Suppressor macrophage treated with lipopolysaccharide for 1 hour (primary cell): ENCODE measurements around the gene GPRIN3.
A peak's percentile ranks its signal among the peaks of the same experiment; 100 is the strongest.
"Not testable (repeated sequence)": the region's sequence is repeated elsewhere in the genome, so short reads cannot be mapped to it uniquely, and the experiment has no call there.

Source experiments
- DNase-seq, 3 donors: peaks; one replicate each; pipeline ENCODE4 v3.0.0-alpha.2; 2020 to 2022

Gene GPRIN3

GRCh38 chr4:89311433-89311832 lies 3.8 kb upstream of the GPRIN3 start:
- no peak for DNase-seq

- not testable (repeated sequence) for DNase-seq
Observed at GRCh38 chr4:89309154-89309553, 1.6 kb upstream of the GPRIN3 start.

- DNase-seq, result no peak
Observed at GRCh38 chr4:89308161-89308500, 531 bp upstream of the GPRIN3 start.

- no peak for DNase-seq
Observed at GRCh38 chr4:89307178-89307445, 488 bp downstream of the GPRIN3 start.

- DNase-seq, result no peak
Observed at GRCh38 chr4:89306486-89307177, 968 bp downstream of the GPRIN3 start.

- DNase-seq, result peak; percentile 58 to 81 (median 78)
Observed at GRCh38 chr4:89305712-89306437, 1.7 kb downstream of the GPRIN3 start.

GRCh38 chr4:89305028-89305427 lies 2.6 kb downstream of the GPRIN3 start:
- no peak for DNase-seq

GRCh38 chr4:89303814-89304388 lies 3.7 kb downstream of the GPRIN3 start:
- DNase-seq, result peak in 1 of 3 donors; percentile 46

GRCh38 chr4:89303177-89303576 lies 4.4 kb downstream of the GPRIN3 start:
- no peak for DNase-seq

- no peak for DNase-seq
Observed at GRCh38 chr4:89301902-89302301, 5.7 kb downstream of the GPRIN3 start.

- DNase-seq, result peak in 1 of 3 donors; percentile 49
Observed at GRCh38 chr4:89301003-89301402, 6.6 kb downstream of the GPRIN3 start.

GRCh38 chr4:89300499-89300898 lies 7.1 kb downstream of the GPRIN3 start:
- no peak for DNase-seq

- no peak for DNase-seq
Observed at GRCh38 chr4:89300060-89300459, 7.5 kb downstream of the GPRIN3 start.

- no peak for DNase-seq
Observed at GRCh38 chr4:89299153-89299791, 8.3 kb downstream of the GPRIN3 start.

GRCh38 chr4:89298788-89299152 lies 8.8 kb downstream of the GPRIN3 start:
- no peak for DNase-seq

- peak in 1 of 3 donors; percentile 45 for DNase-seq
Observed at GRCh38 chr4:89298155-89298554, 9.4 kb downstream of the GPRIN3 start.

GRCh38 chr4:89296896-89297295 lies 10.7 kb downstream of the GPRIN3 start:
- DNase-seq, result peak in 2 of 3 donors; percentile 61 to 64

- no peak for DNase-seq
Observed at GRCh38 chr4:89296399-89296798, 11.2 kb downstream of the GPRIN3 start.

- no peak for DNase-seq
Observed at GRCh38 chr4:89295415-89295927, 12.1 kb downstream of the GPRIN3 start.

- DNase-seq, result peak in 2 of 3 donors; percentile 71 to 78
Observed at GRCh38 chr4:89294573-89295269, 12.9 kb downstream of the GPRIN3 start.

GRCh38 chr4:89293299-89293698 lies 14.3 kb downstream of the GPRIN3 start:
- DNase-seq, result no peak

- no peak for DNase-seq
Observed at GRCh38 chr4:89290727-89291516, 16.7 kb downstream of the GPRIN3 start.
